ENCODE data around the gene SCIN.

Gene SCIN

DNA sequence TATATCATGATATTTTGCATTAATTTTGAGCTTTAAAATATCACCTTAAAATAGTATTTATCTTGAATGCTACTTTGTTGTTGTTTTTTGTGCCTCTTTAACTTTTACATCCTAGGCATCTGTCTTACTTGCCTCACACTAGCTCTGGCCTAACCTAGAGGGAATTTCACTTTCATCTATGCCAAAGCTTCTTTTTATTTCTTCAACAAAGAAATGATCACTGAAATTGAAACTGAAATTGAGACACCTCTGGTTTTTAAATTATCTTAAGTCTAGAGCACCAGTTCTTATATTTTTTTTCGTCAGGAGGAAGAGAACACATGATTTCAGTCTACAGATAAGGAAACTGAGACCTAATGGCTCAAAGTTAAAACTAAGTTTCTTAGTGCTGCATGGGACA is 3.5 kb upstream of the SCIN start:
- DNase-seq (ENCODE audit: low read depth in 3 of 3) = no peak

DNA sequence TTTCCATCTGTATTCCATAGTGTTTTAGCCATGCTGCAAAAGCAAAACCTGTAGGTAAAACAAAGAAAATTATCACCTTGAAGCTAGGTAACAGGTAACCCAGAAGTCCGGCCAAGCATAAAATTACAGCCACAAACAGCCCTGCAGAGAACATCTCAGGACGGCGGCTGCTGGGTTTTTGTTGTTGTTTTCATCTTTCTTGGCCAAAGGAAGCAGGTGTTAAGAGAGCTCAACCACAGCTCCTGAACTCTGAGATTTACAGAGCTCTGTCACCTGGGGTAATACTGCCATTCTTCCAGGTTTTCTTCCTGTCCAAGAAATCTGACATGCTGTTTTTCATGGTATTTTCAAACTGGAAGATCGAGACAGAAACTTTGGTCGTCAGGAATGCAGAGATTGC is 847 bp upstream of the SCIN start:
- no peak for DNase-seq (ENCODE audit: low read depth in 3 of 3)

DNA sequence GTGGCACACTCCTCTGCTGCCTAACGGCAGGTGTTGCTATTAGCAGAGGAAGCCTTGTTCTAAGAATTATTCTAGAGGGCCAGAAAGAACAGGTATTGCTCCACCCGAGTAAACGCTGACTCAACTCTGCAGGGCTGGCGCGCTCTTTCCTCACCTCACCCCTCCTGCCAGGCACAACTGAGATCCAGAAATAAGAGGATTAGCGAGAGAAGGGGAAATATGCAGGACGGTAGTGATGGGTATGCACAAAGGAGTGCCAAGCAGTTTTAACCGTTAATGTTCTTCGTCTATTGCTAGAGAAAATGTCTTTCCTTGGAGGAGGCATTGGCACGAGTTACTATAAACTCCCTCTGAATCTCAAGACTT is 369 bp upstream of the SCIN start:
- DNase-seq (ENCODE audit: low read depth in 3 of 3) = no peak

DNA sequence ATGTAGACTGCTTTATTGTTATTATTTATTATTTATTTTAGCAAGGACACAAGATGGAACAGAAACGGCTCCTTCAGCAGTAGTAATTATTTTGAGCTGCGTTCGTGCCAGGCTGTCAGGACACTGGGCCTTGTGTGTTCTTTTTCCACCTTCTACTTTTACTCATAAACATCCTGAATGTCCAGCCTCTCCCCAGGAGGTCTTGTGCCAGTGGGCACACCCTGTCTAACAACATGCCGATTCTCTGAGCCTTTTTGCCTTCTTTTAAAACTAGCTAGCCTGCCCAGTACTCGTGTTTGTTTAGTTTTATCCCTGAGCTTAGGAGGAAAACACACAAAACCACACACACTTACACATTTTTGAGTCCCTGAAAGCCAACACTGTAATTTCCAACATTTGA is 1.2 kb downstream of the SCIN start:
- DNase-seq (ENCODE audit: low read depth in 3 of 3) = no peak

DNA sequence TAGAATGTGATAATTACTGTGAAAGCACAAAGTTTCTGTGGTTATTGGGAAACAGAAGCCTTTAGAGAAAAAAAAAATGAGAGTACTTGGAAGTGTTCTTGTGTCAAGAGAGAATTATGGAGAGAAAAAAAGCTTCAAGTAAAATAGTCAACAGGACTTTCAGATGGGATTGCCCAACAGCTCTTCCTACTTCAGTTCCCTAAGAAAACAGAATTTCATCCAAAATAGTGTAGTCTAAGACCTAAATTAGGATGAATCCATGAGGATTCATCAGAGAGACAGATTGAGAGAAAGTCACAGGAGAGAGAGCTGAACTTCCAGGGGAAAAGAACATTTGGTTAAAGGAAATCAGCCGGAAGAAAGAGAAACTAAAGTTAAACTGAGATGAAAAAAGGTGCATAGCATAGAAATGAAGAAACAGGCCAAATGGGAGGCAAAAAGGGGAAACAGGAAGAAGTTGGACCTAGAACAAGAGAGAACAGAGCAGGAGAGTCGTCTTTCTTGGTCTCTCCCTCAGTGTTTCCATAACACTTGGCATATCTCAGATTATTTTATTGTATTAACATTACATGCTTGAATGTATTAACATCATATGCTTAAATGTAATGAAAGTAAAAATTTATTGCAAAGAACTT is 2.5 kb downstream of the SCIN start:
- DNase-seq (ENCODE audit: low read depth in 3 of 3) = no peak

DNA sequence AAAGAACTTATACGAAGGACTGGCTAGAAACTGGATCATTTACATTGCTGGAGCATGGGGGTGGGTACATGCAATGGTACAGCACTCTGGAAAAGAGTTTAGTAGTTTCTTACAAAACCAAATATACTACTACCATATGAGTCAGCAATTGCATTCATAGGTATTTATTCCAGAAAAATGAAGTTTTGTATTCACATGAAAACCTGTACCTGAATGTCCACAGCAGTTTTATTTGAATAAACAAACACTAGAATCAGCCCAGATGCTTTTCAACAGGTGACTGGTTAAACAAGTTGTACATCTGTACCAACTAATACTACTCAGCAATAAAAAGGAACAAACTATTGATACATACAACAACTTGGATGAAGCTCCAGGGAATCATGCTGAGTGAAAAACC is 3.4 kb downstream of the SCIN start:
- no peak for DNase-seq (ENCODE audit: low read depth in 3 of 3)

DNA sequence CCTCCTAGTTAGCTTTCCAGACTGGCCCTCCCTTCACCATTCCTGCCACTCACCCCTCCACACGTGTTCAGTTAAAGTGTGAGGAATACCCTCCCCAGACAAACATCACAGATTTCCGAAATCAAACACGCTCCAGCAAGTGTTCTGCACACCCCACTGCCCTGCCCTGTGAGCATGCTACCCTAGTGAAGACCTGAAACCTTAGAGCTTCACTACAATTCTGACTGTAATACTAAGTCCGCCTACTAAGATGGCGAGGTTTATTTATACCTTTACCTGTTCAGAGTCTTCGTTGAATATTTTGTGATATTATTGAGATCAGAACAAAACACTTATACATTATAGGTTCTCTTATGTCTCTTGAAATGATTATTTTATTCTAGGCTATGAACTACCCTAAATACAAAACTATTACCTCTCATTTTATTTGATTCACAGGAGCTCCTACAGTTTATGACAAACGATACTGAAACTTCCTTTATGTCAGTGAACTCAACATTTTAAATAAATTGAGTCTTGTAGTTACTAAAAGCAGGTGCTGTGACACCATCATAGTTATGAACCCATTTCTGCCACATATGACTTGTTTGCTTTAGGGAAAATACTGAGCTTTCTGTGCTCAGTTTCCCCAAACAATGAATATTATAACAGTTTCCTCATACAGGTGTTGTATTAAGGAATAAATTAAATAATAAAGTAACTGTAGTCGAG is 8.6 kb downstream of the SCIN start:
- no peak for DNase-seq (ENCODE audit: low read depth in 3 of 3)

DNA sequence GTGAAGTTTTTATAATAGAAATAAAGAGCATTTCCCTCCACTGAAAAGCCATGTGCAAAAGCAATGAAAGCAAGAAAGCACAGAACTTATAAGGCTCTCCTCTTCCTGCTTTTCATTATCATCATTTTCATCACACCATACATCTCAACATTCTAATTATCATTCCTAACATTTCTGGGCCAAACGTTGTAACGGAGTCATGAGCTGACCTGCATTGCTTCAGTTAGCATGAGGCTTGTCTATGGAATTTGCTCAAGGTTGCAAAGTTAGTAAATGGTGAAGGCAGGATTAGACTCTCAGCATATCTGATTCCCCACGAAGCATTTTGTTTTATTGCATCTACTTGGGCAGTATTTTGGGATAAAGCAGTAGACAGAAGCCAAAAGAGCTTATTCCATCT is 11.4 kb downstream of the SCIN start:
- DNase-seq (ENCODE audit: low read depth in 3 of 3) = no peak

DNA sequence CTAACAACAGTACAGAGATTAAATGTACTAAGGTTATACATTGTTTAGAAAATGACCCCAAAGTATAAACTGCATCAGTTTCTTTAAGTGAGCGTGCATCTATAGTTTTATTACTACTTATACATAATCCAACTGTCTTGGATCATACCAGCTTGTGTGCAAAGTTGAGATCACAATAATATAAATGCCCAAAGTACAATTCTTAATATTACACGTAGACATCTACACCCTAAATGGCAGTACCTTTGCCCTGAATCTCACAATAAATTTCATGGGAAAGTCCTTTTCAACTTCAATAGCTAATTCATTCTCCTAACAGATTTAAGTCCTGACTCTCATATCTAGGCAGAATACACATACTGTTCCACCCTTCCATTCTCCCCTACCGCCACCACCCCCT is 11.8 kb downstream of the SCIN start:
- no peak for DNase-seq (ENCODE audit: low read depth in 3 of 3)

DNA sequence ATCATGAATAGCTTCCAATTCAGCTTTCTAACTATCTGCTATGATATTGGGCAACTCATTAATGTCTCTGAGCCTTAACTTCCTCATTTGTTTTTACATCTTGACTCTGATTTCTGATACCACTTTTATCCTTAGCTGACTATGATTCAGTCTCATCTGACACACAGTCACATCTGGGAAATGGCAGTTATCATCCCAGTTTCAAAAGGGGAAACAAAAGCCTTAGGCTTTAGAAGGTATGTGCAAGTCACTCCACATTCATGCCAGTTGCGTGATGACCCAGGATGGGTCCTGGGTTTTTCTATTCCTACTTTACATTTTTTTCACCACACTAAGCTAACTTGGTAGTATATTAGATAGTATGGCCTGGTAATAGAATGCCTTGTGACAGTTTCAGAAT is 12.7 kb downstream of the SCIN start:
- no peak for DNase-seq (ENCODE audit: low read depth in 3 of 3)

DNA sequence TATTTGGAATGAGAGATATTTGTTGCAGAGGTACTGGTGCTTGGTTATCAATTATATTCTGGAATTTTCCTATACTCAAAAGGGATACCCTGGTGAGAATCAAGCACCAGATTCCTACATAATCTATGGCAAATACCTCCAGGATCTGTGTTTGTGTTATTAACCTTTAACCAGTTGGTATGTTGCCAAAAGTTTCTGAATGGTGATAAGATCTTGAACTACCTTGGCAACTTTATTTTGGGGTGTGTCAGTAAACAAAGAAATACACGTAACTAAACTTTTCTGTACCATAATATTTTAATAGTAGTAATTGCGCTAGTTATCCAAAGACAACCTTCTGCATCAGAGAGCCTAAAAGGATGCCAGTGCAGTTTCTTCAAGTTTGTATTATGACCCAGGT is 13.4 kb downstream of the SCIN start:
- no peak for DNase-seq (ENCODE audit: low read depth in 3 of 3)

DNA sequence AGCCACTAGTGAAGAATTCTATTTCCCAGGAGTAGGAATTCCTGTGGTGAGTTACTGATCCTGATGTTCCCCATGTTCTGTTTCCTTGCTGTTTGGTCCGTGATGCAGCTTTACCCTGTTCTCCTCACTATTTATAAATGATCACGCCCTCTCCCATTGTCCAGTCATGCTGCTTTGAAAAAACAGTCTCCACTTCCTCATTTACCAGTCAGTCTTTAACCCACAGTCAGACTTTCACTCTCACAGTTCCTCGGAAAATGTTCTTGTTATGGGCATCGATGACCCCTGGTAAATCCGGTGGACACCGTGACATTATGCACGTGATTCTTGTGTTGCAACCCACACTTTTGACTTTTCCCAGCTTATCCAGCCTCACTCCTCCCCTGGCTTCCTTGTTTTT is 14.4 kb downstream of the SCIN start:
- DNase-seq (ENCODE audit: low read depth in 3 of 3) = no peak

DNA sequence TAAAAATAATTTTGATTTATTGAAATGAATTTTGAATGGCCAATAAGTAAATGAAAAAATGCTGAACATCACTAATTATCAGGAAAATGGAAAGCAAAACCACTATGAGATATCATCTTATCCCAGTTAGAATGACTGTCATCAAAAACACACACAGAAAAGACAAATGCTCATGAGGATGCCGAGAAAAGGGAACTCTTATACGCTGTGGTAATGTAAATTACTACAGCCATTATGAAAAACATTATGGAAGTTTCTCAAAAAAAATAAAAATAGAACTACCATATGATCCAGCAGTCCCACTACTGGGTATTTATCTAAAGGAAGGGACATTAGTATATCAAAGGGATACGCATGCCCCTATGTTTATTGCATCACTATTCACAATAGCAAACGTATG is 15.8 kb downstream of the SCIN start:
- no peak for DNase-seq (ENCODE audit: low read depth in 3 of 3)

DNA sequence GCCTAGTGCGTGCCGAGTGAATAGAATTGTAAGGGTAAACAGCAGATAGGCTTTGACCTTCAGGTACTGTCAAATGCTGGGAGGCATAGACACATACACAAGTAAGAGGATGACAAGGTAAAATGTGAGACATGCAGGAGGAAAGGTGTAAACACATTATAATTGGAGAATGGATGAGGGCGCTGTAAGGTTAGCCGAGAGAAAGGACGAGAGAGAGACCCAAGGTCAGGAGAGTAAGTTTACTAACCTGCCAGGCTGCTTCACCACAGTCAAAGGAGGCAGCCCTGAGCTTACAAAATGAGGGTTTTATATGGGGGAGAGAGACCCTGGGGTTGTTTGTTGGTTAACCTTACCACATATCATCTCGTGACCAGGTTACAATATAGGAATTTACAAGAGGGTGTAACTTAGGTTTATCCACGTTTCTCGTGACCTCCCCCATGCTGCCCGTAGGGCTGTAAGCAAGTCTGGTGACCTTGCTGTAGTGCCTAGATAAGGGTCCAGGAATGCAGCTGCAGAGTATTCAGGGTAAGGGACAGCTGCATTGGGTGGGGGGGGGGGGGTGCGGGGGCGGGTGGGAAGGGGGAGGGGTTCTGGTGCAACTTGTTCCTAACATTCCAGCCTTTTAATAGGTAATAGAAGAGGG is 17.9 kb downstream of the SCIN start:
- no peak for DNase-seq (ENCODE audit: low read depth in 3 of 3)

DNA sequence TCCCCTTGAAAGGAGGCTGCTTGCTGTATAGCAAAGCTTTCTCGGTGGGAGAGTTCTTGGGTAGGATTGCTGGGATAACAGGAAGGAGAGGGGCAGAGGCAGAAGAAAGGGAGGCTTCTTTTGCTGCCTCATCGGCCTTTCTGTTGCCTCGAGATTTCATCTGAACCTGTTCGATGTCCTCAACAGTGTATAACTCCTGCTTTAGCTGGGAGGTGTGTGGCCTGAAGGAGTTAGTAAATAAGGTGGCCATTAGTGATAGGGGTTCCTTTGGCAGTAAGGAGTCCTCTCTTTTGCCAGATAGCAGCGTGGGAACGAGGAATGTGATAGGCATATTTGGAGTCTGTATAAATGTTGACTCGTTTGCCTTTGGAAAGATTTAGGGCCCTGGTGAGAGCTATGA is 20.0 kb downstream of the SCIN start:
- no peak for DNase-seq (ENCODE audit: low read depth in 3 of 3)

DNA sequence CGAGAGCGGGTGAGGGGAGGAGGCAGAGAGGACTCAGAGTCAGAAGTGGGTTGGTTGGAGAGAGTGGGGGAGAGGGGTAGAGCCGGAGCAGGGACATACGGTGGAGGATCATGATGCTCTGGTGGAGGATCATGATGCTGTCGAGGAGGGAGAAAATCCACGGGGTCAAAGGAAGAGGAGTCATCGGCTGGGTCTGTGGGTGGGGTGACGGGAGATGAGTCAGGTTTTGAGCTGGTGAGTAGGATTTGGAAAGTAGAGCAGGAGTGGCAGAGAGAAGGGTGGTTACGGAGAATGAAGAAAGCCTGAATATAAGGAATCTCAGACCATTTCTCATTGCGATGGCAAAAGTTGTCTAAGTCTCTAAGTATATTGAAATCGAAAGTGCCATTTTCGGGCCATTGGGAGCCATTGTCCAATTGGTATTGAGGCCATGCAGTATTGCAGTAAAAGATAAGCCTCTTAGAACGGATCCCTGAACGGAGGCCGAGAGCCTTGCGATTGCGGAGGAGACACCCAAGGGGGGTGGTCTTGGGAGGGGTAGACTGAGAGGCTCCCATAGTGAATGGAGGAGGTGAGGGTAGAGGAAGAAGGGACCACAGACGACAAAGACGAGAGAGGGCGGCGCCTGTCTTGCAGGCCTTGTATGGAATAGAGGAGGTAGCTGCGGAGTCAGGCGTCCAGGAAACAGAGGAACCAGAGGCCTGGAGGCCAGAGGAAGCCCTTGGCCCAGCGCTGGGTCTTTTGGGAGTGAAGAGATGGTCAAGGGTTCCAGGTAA is 23.8 kb downstream of the SCIN start:
- no peak for DNase-seq (ENCODE audit: low read depth in 3 of 3)

DNA sequence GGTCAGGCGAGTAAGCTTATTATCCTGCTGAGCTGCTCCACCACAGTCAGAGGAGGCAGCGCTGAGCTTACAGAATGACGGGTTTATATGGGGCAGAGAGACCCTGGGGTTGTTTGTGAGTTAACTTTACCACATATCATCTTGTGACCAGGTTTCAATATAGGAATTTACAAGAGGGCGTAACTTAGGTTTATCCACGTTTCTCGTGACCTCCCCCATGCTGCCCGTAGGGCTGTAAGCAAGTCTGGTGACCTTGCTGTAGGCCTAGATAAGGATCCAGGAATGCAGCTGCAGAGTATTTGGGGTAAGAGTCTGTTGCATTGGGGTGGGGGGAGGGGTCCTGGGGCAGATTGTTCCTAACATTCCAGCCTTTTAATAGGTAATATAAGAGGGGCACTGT is 24.6 kb downstream of the SCIN start:
- DNase-seq (ENCODE audit: low read depth in 3 of 3) = no peak

DNA sequence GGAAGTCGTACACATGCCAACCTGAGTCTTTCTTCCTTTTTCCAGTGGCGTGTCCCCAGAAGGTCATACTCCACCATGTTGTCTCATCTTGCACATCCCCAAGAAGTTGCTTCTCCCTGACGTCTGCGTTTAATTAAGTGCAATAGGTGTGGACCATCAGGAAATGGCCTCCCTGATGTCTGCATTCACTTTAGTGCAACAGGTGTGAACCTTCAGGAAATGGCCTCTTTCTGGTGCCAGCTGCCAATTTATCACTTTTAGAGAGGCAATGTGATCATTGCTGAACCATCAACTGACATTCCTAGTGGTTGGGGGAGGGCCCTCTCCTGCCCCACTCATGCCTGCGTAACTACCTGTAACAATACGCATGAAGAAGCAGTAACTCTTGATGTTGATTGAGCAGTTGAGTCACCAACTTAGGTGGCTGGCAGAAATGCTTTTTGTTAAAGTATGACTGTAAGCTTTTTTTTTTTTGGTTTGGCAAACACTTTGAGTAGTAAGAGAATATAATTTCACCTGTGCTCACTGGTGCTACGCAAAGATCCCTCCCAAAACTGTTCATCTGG is 25.8 kb downstream of the SCIN start:
- no peak for DNase-seq (ENCODE audit: low read depth in 3 of 3)

DNA sequence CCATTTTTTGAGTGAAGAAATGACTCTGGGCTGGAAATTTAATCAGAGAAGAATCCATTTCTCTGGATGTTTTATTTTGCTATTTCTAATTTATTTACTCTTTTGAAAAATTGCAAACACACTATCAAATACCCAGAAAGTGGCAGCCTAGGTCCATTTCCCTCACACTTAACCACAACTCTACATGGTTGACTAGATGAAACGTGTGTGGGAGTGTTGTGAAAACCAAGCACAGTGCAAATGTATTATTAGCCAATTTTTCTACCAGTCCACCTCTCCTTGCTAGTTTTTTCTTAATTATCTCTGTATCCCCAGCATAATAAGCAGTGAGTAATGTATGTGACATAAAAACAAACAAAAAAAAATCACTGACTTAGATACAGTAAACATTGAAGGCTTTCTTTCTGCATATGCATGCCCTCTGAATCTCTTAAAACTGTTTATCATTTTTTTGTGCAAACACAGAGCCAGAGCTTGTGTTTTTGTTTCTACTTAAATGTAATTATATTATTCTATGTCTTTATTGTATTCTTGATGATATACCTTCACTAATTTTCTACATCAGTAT is 30.9 kb downstream of the SCIN start:
- DNase-seq (ENCODE audit: low read depth in 3 of 3) = no peak

DNA sequence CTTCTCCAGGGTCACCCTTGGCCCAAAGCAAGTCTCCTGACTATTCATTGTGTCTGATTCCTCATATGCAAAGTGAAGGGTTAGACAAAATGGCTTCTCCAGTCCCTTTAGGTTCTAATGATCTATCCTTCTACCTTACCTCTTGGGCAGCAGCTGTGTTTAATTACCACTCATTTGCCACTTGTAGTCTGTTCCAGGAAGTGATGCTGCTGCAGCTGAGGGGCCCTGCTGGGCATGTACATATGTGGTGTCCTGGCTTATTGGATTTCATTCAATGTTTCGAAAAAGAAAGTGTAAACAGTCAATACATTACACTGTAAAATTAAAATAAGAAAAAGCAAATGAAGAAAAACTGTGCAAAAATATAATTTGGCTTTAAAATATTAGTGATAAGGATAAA is 36.6 kb downstream of the SCIN start:
- DNase-seq (ENCODE audit: low read depth in 3 of 3) = no peak

DNA sequence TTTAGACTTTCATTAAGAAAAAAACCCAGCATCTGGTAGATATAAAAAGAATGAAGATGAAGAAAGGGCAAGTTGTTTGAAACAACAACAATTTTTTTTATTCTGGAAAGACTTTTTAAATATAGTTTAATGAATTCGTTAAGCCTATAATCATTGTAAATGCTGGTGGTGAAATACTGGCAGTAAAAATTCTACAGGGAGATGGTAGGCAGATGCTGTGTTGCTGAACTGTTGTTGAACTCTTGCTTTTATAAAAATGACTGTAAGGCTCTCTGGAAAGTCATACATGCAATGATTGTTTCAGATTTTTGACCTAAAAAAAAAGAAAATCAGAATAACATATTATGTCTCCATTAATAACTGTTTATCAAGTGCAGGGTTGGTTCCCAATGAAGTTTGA is 39.0 kb downstream of the SCIN start:
- no peak for DNase-seq (ENCODE audit: low read depth in 3 of 3)

DNA sequence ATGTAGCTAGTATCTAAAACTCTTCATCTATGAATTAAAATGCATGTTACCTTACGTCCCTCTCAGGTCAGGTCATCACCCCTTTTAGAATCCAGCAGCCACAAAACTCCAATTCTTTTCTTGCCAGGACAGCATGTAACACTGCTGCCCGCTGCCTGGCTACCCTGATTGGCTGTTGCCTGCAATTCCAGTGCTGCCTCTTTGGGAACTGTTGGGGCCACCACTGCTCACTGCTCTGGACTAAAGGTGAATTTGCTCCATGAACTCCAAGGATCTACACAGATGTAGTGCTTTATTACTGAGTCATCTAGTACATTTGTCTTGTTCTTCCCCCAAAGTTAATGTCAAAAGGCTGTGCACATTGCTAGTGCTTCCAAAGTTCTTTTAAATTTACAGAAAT is 40.4 kb downstream of the SCIN start:
- no peak for DNase-seq (ENCODE audit: low read depth in 3 of 3)

Measured in stimulated activated CD4-positive, alpha-beta T cell treated with anti-CD3 and anti-CD28 coated beads, TNF-alpha, amount 100 ng/mL, for 48 hours (primary cell).